ENCODE data around the gene RPS21. TPM values are rescaled to one million over a fixed set of nuclear protein-coding genes. Genes with fewer than 3 reads are reported as not detected.

Gene RPS21
- total and polyA plus RNA-seq, 2 of the 13 experiments (the other 11 are each of a cell fraction or from before 2014, with no cell fraction given): 2,647 to 11,063 TPM

- TF ChIP-seq ZNF367 (CRISPR knock-in tag; IDR thresholded peaks at IDR 0.05; ENCODE audit: borderline replicate concordance) (no peak), SOX6 (IDR thresholded peaks at IDR 0.05) (no peak), SOX6 (CRISPR knock-in tag; IDR thresholded peaks at IDR 0.05) (no peak), IRX3 (CRISPR knock-in tag; IDR thresholded peaks at IDR 0.05; ENCODE audit: borderline replicate concordance, low read depth) (no peak), SMC3 (IDR thresholded peaks at IDR 0.05; ENCODE audit: low read length) (no peak), MYNN (CRISPR knock-in tag; IDR thresholded peaks at IDR 0.05; ENCODE audit: low read depth) (no peak), PRPF4 (IDR thresholded peaks at IDR 0.05; ENCODE audit: low read depth, low read length, poor library complexity, severe bottlenecking) (peak; percentile 19), TFDP1 (CRISPR knock-in tag; IDR thresholded peaks at IDR 0.05; ENCODE audit: borderline replicate concordance) (no peak)
- TF ChIP-seq, protein P1, sequence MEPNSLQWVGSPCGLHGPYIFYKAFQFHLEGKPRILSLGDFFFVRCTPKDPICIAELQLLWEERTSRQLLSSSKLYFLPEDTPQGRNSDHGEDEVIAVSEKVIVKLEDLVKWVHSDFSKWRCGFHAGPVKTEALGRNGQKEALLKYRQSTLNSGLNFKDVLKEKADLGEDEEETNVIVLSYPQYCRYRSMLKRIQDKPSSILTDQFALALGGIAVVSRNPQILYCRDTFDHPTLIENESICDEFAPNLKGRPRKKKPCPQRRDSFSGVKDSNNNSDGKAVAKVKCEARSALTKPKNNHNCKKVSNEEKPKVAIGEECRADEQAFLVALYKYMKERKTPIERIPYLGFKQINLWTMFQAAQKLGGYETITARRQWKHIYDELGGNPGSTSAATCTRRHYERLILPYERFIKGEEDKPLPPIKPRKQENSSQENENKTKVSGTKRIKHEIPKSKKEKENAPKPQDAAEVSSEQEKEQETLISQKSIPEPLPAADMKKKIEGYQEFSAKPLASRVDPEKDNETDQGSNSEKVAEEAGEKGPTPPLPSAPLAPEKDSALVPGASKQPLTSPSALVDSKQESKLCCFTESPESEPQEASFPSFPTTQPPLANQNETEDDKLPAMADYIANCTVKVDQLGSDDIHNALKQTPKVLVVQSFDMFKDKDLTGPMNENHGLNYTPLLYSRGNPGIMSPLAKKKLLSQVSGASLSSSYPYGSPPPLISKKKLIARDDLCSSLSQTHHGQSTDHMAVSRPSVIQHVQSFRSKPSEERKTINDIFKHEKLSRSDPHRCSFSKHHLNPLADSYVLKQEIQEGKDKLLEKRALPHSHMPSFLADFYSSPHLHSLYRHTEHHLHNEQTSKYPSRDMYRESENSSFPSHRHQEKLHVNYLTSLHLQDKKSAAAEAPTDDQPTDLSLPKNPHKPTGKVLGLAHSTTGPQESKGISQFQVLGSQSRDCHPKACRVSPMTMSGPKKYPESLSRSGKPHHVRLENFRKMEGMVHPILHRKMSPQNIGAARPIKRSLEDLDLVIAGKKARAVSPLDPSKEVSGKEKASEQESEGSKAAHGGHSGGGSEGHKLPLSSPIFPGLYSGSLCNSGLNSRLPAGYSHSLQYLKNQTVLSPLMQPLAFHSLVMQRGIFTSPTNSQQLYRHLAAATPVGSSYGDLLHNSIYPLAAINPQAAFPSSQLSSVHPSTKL (CRISPR knock-in tag; IDR thresholded peaks at IDR 0.05): 0 out of 2 replicates have a peak, but pooled peaks have one; percentile 20
- TF ChIP-seq, protein P2, sequence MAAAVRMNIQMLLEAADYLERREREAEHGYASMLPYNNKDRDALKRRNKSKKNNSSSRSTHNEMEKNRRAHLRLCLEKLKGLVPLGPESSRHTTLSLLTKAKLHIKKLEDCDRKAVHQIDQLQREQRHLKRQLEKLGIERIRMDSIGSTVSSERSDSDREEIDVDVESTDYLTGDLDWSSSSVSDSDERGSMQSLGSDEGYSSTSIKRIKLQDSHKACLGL (CRISPR knock-in tag; IDR thresholded peaks at IDR 0.05): 0 out of 2 replicates have a peak, but pooled peaks have one; percentile 9
These were observed 30.9 kb upstream of the RPS21 start (continued) for GRCh38 chr20:62355878-62356588.

All from HepG2 (cell line).